Smooth muscle cell of the brain vasculature (primary cell): Measurements from ENCODE around the gene FGGY.

Source experiments
- DNase-seq: peaks from one replicate; pipeline ENCODE4 v3.0.0-alpha.2; 2012; ENCODE audit warnings: low read depth, low spot score

The FGGY gene

GRCh38 chr1:59413327-59413720 is 116.4 kb downstream of the FGGY start:
- no peak for DNase-seq

DNA sequence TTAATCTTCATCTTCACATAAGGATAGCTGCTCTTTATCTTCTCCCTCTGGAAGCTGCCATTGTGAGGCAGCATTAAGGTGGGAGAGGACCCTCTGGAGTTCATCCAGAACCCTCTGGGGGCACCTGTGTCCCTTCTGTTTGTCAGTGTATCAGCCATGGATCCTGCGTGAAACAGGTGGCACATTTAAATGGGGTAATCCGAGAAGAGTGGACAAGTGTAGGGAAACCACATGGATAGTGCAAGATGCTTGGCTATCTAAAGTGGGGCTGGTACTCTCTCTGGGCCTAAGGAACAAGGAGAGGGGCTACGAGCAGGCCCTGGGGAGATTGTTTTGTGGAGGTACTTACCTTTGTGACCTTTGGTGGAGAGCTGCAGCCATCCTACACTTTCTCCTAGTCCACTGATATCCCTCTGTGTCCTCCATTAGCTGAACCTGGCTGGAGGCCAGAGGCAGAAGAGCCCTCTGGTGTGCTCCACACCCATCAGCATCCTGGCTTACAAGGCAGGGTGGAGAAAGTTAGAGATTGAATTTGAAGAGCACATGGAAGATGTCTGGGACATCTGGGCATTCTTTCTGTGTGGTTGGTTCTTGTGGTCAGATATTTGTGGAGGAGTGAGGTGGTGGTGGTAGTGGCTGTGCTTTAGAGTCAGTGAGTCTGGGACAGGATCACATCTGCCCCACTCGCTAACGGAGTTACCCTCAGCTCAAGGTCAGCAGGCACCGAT is 117.7 kb downstream of the FGGY start:
- DNase-seq, result no peak

GRCh38 chr1:59415286-59415850 is 118.5 kb downstream of the FGGY start:
- DNase-seq, result no peak

DNA sequence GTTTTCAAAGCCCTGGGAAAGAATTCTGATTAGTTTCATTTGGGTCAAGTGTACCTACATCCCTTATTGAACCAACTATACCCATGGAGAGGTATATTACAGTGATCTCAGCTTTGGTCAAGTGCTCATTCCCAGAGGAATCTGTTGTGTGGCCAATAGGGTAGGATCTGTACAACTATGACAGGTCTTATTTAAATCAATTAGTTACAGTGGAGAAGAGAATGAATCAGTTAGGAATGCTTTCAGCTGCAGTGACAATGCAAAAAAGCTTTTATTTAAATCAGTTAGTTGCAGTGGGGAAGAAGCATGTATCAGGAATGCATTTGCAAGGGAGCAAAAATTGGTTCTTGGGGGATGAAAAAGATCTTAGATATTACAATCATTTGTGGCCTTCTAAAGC is 119.0 kb downstream of the FGGY start:
- DNase-seq, result no peak

DNA sequence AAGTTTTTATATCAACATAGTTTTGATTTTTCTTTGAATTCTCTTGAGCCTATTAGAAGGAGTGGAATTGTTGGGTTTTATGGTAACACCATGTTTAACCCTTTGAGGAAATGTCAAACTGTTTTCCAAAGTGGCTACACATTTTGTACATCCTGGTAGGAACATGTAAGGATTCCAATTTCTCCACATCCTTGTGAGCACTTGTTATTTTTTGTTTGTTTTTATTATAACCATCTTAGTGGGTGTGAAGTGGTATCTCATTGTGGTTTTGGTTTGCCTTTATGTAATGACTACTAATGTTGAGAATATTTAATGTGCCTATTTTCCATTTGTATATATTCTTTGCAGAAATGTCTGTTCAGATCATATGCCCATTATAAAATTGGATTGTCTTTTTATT is 120.5 kb downstream of the FGGY start:
- DNase-seq, result no peak

GRCh38 chr1:59418363-59419144 is 121.7 kb downstream of the FGGY start:
- DNase-seq, result no peak

DNA sequence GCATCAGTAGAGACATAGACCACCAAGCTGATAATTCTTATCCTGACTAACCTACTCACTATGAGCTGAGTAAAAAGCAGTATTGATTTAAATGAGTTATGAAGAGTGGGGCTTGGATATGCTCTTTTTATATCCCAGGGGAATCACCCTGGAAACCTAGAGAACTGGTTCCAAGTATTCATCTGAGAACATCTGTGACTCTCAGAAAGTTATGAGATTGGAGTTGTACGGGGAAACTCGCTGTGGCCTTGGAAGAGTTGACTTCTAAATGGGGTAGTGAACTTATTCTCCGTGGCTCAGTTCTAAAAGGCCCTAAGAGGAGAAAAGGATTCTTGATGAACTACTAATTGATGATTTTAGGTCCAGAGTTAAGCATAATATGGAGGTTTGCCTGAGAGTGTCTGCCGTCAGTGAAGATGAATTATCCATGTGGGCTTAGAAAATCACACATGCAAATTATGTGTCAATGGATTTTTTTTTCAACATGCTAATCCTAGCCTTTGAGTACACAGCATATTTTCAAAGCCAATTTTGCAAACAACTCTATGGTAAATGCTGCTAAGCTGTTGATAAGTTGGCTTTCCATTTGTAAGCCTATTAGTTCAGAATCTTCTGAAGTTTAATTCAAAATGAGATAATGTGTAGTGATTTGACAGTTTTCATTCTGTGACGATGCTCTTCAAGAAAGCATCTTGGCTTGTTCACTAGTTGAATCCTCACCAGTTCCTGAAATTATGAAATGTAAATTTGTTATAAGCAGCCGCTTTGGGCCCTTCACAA is 122.7 kb downstream of the FGGY start:
- DNase-seq, result no peak

- no peak for DNase-seq
These were observed 124.5 kb downstream of the FGGY start for GRCh38 chr1:59421232-59421920.

GRCh38 chr1:59422921-59423575 is 126.2 kb downstream of the FGGY start:
- DNase-seq, result peak; percentile 32

- DNase-seq, result no peak
These were observed 130.3 kb downstream of the FGGY start for GRCh38 chr1:59427155-59427554.

DNA sequence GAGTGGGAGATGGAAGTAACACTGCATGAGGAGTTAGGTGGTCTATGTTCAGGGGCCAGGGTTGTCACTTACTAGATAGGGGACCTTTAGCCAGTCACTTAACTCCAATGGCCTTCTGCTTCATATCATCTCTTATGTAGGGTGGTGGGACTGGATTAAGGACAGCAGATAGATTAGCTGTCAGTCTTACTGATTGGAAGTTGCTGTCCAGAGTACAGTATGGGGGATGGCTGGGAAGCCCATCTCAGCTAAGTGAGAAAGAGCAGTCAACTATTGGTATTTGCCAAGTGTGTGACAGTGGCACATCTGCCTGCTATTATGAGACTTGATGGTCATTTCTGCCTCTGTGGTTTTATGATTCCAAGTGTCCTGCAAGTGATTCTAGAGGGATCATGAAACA is 130.9 kb downstream of the FGGY start:
- no peak for DNase-seq

- no peak for DNase-seq
These were observed 131.9 kb downstream of the FGGY start for GRCh38 chr1:59428828-59429227.

GRCh38 chr1:59429656-59430055 is 132.8 kb downstream of the FGGY start:
- no peak for DNase-seq

DNA sequence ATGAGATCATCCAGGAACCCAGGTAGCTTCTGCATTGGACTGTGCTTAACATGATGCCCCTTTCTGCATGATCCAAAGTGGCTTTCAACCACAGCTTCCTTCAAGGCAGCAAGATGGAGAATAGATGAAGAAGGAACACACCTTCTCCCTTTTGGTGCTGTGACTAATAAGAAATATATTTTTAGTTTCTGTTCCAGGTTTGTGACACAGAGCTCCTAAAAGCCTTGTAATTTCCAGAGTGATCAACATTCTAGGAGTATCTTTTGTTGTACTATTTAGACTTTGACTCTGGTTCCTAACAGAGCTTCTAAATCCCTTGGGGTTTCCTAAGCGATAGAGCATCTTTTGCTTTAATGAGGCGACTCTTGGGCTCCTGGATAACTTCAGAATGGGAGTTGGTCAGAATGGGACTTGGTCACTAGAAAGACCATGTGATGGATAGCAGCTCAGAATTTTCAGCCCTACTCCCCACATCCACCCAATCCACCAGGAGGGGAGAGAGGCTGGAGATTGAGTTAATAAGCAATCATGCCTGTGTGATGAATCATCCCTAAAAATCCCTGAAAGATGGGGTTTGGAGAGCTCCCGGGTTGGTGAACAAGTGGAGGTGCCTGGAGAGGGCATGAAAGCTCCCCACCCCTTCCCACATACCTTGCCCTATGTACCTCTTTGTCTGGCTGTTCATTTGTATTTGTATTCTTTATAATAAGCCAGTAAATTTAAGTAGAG is 134.8 kb downstream of the FGGY start:
- DNase-seq, result no peak

DNA sequence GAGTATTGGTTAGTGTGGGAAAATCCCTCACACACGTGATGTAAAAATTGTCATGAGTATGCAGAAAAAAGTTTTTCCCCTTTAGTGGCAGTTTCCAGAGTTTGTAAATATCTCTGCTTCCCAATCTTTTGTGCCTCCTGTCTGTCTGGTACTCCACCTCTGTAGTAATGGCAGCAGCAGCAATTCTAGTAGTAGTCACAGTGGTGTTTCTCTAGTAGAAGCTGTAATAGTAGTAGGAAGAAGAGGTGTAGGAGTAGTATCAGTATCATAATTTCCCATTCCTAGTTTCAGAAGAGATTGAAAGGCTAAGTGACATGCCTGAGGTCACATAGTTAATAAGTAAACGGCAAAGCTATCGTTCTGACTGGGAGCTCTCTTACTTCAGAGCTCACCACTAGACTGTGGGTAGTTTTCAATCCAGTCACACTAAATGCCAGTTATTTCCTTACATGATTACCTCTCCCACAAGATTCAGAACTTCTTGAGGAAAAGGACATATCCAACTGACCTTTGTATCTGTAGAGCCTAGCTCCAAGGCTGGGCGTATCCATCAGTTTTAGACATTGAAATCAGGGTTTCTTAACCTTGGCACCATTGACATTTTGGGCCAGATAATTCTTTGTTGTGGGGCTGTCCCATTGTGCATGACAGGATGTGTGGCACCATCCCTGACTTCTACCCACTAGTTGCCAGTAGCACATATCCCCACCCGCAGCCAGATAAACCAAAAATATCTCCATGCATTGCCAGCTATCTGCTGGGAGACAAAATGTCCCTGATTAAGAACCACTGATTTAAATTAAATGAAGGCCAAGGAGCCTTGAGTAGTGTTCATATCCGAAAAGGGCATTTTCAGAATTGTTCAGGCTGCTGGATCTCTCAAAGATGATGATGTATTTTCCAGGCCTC is 135.9 kb downstream of the FGGY start:
- DNase-seq, result no peak

GRCh38 chr1:59433440-59433813 is 136.5 kb downstream of the FGGY start:
- DNase-seq, result no peak

DNA sequence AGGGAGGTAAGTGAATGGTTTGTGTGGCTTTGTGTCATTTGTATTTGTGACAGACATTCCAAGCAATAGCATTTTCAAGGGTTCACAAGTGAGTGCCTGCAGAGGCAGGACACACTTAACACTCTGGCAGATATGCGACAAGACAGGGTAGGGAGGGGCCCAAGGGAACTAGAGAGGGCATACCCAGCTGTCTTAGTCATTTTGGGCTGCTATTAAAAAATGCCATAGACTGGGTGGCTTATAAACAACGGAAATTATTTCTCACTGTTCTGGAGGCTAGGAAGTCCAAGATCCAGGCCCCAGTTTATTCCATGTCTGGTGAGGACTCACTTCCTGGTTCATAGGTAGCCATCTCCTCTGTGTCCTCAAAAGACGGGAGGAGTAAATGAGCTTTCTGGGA is 137.4 kb downstream of the FGGY start:
- DNase-seq, result no peak

GRCh38 chr1:59436637-59437036 is 139.7 kb downstream of the FGGY start:
- no peak for DNase-seq

- no peak for DNase-seq
These were observed 141.2 kb downstream of the FGGY start for GRCh38 chr1:59438058-59438560.
